Activated CD8-positive, alpha-beta memory T cell treated with anti-CD3 and anti-CD28 coated beads, Interleukin-2, amount 50 U/mL, for 4 hours (primary cell): ENCODE measurements around the gene OSCP1.

ENCODE experiments used
- DNase-seq: peaks from one replicate; pipeline ENCODE4 v3.0.0-alpha.2; 2020

OSCP1 gene

DNA sequence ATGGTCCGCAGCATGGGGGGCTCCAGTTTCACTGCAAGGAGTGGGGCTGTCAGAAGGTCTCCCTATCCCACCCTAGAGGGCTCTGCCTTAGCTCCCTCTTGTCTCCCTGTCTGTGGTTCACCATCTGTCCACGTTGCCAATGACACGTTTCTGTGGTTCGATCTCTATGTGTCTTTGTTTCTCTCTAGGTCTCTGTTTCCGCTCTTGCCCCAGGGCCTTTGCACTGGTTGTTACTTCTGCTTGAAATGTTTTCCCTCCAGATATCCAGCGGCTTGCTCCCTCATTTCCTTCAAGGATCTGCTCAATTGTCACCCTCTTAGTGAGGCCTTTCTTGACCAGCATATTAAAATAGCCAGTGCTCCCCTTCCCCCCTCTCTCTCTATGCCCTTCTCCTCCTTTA, 22.4 kb upstream of the OSCP1 start:
- DNase-seq: no peak

DNA sequence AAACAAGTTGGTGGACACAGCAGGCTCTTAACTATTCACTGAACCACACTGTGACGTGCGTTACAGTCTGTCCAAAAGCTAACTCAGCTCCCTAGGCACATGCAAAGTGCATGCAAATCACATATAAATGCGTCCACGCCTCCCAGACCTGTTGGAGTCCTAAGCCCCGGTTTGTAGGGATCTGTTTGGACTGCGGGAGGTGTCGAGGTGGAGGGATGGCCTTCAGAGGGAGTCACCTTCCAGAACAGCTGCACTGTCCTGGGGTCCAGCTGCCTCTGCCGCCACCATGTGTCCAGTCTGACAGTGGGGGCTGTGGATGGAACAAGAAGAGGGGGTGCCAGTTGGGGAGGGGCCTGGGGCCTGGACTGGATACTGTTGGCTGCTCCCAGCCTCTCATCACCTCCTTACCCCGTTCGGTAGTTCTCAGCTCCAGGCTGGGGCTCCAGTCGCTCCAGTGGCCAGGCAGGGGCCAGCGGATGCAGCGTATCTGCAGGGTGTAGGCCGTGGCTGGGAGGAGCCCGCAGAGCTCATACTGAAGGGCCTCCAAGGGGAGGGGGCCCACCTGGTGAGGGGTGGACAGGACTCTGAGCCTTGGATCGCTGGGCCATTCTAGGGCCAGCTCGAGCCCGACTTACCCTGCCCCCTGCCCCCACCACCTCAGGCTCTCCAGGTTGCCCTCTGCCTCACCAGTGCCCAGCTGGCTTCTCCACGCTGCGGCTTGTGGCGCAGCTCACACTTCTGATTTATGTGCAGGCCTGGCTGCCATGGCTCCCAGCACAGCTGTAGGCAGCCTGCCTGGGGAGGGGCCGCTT, 21.8 kb upstream of the OSCP1 start:
- no peak for DNase-seq

GRCh38 chr1:36469163-36469562, 18.9 kb upstream of the OSCP1 start:
- DNase-seq: no peak

DNA sequence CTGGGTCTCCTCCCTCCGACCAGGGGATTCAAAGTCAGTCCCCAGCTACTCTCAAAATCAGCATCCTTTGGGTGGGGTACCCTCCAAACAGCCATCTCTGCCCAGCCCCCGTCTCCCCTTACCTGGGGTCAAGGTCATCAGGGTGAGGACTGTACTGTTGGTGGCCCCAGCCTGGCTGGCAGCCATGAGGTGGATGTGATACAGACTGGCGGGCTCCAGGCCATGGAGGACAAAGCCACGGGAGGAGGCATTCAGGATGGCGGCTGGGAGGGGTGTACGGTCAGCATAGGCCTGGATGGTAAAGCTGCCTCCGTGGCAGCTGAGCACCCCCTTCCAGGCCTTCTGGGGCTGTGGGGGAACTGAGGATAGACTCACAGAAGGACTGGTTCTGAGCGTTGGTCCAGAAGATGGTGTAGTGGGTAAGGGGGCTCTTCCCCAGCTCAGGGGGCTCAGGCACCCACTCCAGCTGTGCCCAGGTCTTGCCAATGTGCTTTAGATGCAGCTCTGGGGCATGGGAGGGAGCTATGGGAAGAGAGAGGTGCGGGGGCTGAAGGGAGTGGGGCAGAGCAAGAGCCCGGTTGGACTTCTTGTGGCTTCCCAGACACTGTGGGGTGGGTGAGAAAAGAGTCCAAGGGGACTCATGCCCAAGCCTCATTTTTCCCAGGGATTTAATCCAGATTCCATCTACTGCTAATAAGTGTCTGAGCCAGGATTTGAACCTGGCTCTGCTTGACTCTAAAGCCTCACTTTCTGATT, 17.6 kb upstream of the OSCP1 start:
- DNase-seq: no peak

- no peak for DNase-seq
Measured at GRCh38 chr1:36467027-36467410, 16.8 kb upstream of the OSCP1 start.

DNA sequence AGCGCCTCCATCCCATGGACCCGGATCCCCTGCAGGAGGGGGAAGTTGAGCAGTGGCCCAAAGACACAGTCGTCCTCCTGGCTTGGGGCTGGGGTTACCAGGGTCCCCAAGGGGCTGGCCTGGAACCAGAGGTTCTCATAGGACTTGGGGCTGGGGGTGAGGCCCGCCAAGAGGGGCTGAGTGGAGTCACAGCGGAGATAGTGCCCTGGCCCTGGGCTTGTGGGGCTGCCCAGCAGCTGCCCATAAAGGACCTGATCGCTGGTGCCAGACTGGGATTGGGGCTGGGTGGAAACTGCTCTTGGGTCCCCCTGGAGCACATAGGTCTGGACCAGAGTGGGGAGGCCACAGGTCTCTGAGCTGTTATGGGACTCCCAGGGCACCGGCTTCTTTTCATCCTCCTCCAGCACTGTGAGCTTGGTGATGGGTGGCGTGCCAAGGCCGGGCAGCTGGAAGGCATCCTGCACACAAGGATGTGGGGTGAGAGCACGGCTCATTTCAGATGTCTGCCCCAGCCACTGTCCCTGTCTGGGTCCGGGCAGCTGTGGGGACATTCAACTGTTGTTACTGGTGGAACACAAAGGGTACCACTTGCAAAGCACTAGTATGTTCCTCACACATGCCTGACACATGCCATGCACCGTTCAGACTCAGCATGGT, 16.2 kb upstream of the OSCP1 start:
- DNase-seq: no peak

GRCh38 chr1:36465731-36466369, 15.6 kb upstream of the OSCP1 start:
- DNase-seq: no peak

DNA sequence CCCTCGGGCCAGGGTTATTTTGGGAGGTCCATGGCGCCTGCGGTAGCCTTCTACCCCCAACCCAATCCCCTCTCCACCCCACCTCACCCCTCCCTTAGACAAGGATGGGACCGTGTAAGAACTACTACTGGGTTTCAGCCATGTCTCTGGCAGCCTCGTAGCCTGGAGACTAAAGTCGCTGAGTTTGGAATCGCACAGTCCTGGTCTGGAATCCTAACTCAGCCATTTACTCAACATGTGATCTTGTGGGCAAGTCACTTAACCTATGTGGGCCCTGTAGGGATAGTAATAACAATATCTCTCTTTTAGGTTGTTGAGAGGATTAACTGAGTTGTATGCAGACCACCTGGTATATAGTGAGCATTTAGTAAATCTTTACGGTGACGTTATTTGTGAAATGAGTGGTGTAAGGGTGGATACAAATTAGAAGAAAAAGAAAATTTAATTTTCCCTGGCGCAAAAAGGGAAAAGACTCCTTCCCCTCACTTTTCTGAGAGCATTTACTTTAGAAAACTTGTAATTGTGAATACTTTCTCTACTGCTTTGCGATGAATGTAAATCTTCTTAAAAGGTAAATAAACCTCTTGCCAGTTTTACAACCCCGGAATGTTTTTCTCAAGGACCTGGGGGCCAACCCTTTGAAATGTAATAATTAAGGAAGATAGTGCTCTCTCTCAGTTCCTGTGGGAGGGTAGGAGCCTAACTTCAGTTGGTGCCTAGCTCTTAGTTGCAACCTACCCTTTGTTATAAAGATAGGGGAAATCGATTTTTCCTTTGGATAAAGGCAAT, 14.5 kb upstream of the OSCP1 start:
- no peak for DNase-seq

DNA sequence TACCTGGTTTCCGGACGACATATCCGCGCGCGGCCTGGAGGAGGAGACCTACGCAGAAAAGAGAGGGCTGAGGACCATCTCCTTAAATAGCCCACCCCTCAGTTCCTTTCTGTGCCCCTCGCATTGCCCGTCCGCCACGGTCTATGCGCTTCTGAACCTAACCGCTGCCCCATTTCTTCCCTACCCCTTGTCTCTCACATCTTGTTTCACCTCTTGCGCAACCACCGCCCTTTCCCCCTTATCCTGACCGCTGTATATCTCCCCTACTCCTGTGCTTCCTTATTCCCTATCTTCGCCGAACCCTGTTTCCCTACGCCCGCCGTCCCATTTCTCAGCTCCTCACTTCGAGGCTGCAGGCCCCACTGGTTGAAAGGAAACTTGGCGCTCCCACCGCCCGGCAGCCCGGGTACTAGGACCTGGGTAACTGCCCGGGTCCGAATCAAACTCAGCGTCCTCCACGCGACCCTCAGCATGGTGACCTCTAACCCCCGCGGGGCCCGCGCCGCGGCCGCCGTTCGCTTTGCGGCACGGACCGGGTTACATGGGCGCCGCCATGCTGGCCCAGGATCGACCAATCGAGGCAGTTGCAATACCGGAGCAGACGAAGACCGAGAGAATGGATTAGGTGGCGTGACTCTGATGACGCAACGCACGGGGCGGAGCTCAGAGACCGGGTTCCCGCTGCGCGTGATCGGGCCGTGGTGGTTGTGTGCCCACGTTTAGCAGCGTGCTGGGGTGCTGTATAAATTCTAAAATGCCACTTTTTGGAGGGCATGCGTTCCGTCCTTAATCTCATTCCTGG, 13.8 kb upstream of the OSCP1 start, which contains the start of gene MRPS15:
TSS of gene MRPS15 (minus strand) at position 582 of the 802 bp plus-strand sequence. CDS start at position 473, 109 bp downstream.
- DNase-seq: peak; percentile 96

DNA sequence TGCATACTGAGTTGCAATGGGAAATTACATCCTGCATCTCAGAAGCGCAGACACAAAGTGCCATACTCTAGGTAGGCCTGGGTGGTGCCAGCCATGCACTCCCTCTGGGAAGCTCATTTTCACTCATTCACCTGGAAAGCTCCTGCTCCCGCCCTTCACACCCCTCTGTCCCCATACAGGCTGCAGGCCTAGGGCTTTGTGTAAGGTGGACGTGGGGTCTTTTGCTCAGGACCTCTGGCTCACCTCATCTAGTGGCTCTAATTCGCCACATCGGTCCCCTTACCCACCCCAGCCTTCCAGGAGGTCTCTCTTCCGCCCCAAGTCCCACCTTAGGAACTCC, 13.2 kb upstream of the OSCP1 start:
- no peak for DNase-seq

- no peak for DNase-seq
Measured at GRCh38 chr1:36458910-36459309, 8.7 kb upstream of the OSCP1 start.

GRCh38 chr1:36457691-36458090, 7.4 kb upstream of the OSCP1 start:
- DNase-seq: no peak

- no peak for DNase-seq
Measured at GRCh38 chr1:36456391-36456928, 6.2 kb upstream of the OSCP1 start.

GRCh38 chr1:36455386-36455785, 5.1 kb upstream of the OSCP1 start:
- DNase-seq: no peak

- no peak for DNase-seq
Measured at GRCh38 chr1:36453600-36454388, 3.5 kb upstream of the OSCP1 start.

GRCh38 chr1:36453051-36453450, 2.8 kb upstream of the OSCP1 start:
- DNase-seq: no peak

- no peak for DNase-seq
Measured at GRCh38 chr1:36450919-36451305, 661 bp upstream of the OSCP1 start.

GRCh38 chr1:36448530-36449056, 1.7 kb downstream of the OSCP1 start:
- no peak for DNase-seq

DNA sequence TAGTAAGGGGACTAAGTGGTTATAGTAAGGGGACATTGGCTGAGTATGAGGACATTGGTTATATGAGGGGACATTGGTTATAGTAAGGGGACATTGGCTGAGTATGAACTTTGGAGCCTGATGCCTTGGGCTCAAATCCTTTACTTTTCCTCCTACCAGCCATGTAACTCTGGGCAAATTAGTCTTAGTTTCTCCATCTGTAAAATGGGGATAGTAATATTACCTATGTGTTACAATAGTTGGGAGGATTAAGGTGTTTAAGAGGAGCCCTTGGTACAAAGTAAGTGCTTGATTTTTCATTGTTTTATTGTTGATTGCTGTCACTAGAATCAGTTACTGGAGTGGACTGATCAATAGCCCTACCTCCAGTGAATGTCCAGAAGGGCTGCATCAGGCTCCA, 2.8 kb downstream of the OSCP1 start:
- DNase-seq: no peak

GRCh38 chr1:36446746-36447145, 3.5 kb downstream of the OSCP1 start:
- no peak for DNase-seq
